Brain microvascular endothelial cell (primary cell): Measurements from ENCODE around the gene SATB1.

Experiments used
- DNase-seq: peaks from one replicate; pipeline ENCODE4 v3.0.0-alpha.2; 2020
- H3K27ac ChIP-seq: fragments of 250-450 bp; sonication (Bioruptor Pico); 2 replicates; pipeline ENCODE4 v1.5.1; 2020; ENCODE audit warnings: mild to moderate bottlenecking, moderate library complexity
- H3K27me3 ChIP-seq: fragments of 250-450 bp; sonication (Bioruptor Pico); replicated peaks from 2 replicates; pipeline ENCODE4 v1.5.1; 2020; ENCODE audit warnings: mild to moderate bottlenecking
- H3K36me3 ChIP-seq: fragments of 250-450 bp; sonication (Bioruptor Pico); replicated peaks from 2 replicates; pipeline ENCODE4 v1.5.1; 2020; ENCODE audit warnings: mild to moderate bottlenecking
- H3K4me3 ChIP-seq: 2 replicates; pipeline ENCODE4 v1.5.1; 2011; ENCODE audit warnings: low read depth, mild to moderate bottlenecking, control low read depth, low read length, moderate library complexity
- in situ Hi-C: cut with HindIII; loops from 2 replicates; pipeline ENCODE4 v1.10.0; 2017; ENCODE audit warnings: low sequenced_read_pairs, low pct_ligation_motif_present
- TF ChIP-seq, protein P1 (sequence below): IDR thresholded peaks from 2 replicates; pipeline ENCODE4 v1.5.1; 2011; ENCODE audit warnings: low read depth, mild to moderate bottlenecking, moderate library complexity, low read length, control low read depth, inconsistent platforms; ENCODE audit errors: missing control alignments

SATB1 gene

DNA sequence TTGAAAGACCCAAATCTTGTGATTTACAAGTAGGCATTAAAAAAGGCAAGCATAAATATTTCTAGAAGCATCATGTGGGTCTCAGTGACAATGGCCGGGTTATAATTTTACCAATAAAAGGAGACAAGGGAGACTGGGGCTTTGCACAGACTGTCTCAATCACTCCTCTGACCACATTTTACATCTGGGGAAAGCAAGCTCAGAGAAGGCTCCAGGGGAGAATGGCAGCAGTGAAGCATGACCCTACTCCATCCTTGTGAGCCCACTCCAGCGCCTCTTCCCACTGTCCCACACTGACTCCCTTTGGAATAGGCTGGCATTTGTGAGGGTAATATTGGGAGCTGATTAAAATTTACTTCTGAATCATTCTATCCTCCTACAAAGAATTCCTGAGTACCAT is 61.8 kb downstream of the SATB1 start:
- no peaks in the 10 kb centered on the region for H3K27me3 ChIP-seq
- no peaks in the 10 kb centered on the region for H3K36me3 ChIP-seq
- no peak for DNase-seq
- TF ChIP-seq, protein P1, sequence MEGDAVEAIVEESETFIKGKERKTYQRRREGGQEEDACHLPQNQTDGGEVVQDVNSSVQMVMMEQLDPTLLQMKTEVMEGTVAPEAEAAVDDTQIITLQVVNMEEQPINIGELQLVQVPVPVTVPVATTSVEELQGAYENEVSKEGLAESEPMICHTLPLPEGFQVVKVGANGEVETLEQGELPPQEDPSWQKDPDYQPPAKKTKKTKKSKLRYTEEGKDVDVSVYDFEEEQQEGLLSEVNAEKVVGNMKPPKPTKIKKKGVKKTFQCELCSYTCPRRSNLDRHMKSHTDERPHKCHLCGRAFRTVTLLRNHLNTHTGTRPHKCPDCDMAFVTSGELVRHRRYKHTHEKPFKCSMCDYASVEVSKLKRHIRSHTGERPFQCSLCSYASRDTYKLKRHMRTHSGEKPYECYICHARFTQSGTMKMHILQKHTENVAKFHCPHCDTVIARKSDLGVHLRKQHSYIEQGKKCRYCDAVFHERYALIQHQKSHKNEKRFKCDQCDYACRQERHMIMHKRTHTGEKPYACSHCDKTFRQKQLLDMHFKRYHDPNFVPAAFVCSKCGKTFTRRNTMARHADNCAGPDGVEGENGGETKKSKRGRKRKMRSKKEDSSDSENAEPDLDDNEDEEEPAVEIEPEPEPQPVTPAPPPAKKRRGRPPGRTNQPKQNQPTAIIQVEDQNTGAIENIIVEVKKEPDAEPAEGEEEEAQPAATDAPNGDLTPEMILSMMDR = no peak
- no peak overlapping the region for H3K4me3 ChIP-seq
- no peak overlapping the region for H3K27ac ChIP-seq
- in situ Hi-C loops = no loop called here

DNA sequence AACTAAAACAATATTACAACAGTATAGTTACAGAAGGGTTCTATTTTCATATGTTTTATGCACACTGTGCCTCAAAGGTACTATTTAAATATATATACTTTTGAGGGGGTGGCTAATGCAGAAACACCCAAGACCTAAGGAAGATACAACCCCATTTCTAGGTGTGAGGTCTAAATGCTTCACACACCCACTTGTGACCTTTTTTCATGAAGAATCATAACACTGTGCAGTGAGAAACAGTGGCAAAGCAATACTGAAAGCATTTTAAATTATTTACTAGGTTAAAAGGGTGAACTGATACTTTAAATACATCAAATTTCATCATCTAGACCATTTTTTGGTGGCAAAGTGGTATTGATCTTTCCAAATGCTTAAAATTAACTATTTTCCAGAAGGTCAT is 67.4 kb downstream of the SATB1 start:
- no peak for DNase-seq
- Histone ChIP-seq H3K27me3 (no peaks in the 10 kb centered on the region), H3K27ac (no peak overlapping the region), H3K4me3 (no peak overlapping the region), H3K36me3 (no peaks in the 10 kb centered on the region)
- TF ChIP-seq, protein P1 = no peak
- in situ Hi-C loops = no loop called here

DNA sequence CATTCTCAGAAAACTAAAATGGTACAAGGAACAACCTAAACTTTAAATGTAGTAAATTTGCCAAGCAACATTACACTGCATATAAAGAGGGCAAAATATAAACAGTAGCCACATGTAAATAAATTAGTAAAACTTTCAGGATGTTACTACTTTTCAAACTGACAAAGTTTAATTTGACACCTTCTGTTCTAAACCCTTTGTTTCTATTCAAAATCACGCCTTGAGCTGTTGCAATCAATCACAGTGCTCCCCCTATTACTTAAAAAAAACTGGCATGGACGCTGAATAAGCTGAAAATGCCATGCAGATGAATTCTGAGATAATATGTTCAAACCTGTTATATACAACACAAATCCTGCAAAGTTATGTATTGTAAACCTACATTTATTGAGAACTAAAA is 69.3 kb downstream of the SATB1 start:
- DNase-seq = no peak
- in situ Hi-C loops = no loop called here
- Histone ChIP-seq H3K27me3 (no peaks in the 10 kb centered on the region), H3K36me3 (no peaks in the 10 kb centered on the region), H3K4me3 (no peak overlapping the region), H3K27ac (no peak overlapping the region)
- TF ChIP-seq, protein P1 = no peak

DNA sequence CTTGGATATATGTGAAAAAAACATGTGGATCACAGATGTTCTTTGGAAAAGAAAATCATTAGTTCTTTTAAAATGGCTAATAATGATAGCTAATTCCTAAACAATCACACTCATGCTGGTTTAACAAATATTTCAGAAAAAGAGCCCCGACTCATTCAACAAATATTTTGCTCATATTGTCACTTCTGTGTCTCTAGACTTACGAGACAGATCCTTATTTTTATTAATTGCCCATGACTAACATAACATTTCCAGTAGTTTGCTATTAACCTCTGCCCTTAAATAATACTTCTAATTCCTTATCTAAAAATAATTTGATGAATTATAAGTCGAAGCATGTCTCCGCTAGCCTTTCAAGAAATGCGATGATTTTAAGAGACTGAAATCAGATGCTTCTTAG is 70.4 kb downstream of the SATB1 start:
- in situ Hi-C loops = no loop called here
- TF ChIP-seq, protein P1 = no peak
- DNase-seq = no peak

DNA sequence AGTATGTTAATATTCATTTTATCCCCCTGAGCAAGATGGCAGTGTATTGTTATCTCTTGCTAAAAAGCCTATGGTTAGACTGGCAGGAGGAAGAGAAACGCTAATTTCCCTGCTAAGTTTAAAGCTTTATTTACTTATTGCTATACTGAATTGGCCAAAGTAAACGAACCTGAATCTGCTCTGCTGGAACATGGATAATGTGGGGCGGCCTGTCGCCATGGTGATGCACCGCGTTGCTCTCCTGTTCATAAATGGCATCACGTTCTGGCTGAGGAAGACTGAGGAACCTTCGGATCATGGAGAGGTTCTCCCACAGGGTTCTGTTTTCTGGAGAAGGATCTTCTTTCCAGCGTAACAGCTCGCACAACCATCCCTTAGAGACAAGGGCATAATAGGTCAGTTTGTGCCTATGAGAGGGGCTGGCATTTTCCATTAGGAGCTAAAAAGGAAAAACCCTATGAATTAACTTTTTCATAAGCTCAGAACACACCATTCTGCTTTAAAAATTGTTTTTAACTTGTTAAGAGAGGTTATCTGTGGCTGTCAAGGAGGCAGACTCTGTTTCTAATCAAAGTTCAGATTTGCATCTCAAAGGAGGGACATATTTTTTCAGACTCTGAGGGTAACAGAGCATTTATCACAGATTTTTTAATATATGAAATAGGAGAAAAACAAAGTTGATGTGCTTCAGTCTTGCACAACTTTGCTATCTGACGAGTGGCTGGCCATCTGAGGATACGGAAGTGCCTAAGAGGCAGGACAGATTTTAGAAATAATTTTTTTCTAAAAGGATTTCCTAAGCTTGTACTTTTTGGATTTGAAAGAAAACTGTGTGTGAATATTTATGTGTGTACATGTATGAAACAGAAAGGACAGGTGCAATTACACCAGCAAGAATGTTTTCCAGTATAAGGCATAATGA is 73.1 kb downstream of the SATB1 start:
- Histone ChIP-seq H3K36me3 (no peaks in the 10 kb centered on the region), H3K4me3 (no peak overlapping the region), H3K27ac (no peak overlapping the region), H3K27me3 (no peaks in the 10 kb centered on the region)
- in situ Hi-C loops = no loop called here
- TF ChIP-seq, protein P1 = no peak
- no peak for DNase-seq

More for the DNA sequence above, 70.4 kb downstream of the SATB1 start:
- Histone ChIP-seq H3K4me3 (no peak overlapping the region), H3K27me3 (no peaks in the 10 kb centered on the region), H3K27ac (no peak overlapping the region), H3K36me3 (no peaks in the 10 kb centered on the region)
